Cardiac muscle cell (in vitro differentiated cells and primary cell): Measurements from ENCODE around the gene CCDC78. TPM values are rescaled to one million over a fixed set of nuclear protein-coding genes. Genes with fewer than 3 reads are reported as not detected.
"Not testable (repeated sequence)": the region's sequence is repeated elsewhere in the genome, so short reads cannot be mapped to it uniquely, and the experiment has no call there.

Source experiments
- DNase-seq, 2 donors: peaks; one replicate each; pipeline versions ENCODE4 v3.0.0 to v3.0.0-alpha.2; 2010 to 2017; ENCODE audit warnings: low read depth in 1 of 2, low spot score in 1 of 2
- H3K27ac ChIP-seq: fragments of 200-600 bp; sonication (generic); 2 replicates; pipeline ENCODE4 v1.5.1; 2016
- H3K27me3 ChIP-seq: fragments of 200-600 bp; sonication (generic); 2 replicates; pipeline ENCODE4 v1.6.0; 2016; ENCODE audit warnings: control low read depth
- H3K36me3 ChIP-seq: fragments of 200-600 bp; sonication (generic); 2 replicates; pipeline ENCODE4 v1.5.1; 2016; ENCODE audit warnings: control low read depth
- H3K4me1 ChIP-seq: fragments of 200-600 bp; sonication (generic); 2 replicates; pipeline ENCODE4 v1.8.1; 2017; ENCODE audit warnings: low read depth, mild to moderate bottlenecking, mixed run types
- H3K4me3 ChIP-seq: fragments of 200-600 bp; sonication (generic); 2 replicates; pipeline ENCODE4 v1.5.1; 2016; ENCODE audit warnings: mild to moderate bottlenecking
- H3K9me3 ChIP-seq: fragments of 200-600 bp; sonication (generic); 2 replicates; pipeline ENCODE4 v1.5.1; 2017; ENCODE audit warnings: low read depth, mild to moderate bottlenecking, control low read depth
- CTCF ChIP-seq: IDR thresholded peaks from 2 replicates; pipeline ENCODE4 v1.5.1; 2012; ENCODE audit warnings: low read depth, mild to moderate bottlenecking, low read length
- polyA plus RNA-seq: library from polyadenylated mRNA; unstranded; fragments of >200 nt; fragmentation: Nextera tagmentation; extraction: Ambion mirVana; gene quantifications from 2 replicates; pipeline ENCODE4 v1.2.1, GENCODE V29; 2016
- total RNA-seq: library from RNA; depleted of rRNA; stranded (reverse); fragments of >200 nt; gene quantifications from 2 replicates; pipeline ENCODE4 v1.2.3, GENCODE V29; 2016

The CCDC78 gene
- total and polyA plus RNA-seq, 2 experiments from 2014 or later: 4.2 to 16.5 TPM

- TF ChIP-seq CTCF: no peak
- Histone ChIP-seq H3K36me3 (no peaks in the 10 kb centered on the region), H3K4me3 (no peak overlapping the region), H3K4me1 (peaks cover 21% of the 10 kb centered on the region), H3K27ac (no peak overlapping the region), H3K9me3 (no peaks in the 10 kb centered on the region), H3K27me3 (peaks cover 3% of the 10 kb centered on the region)
- no peak for DNase-seq
These were observed 12.2 kb downstream of the CCDC78 start for GRCh38 chr16:714079-714478.

- H3K36me3 ChIP-seq, H3K27ac ChIP-seq, H3K9me3 ChIP-seq, H3K4me3 ChIP-seq: not testable (repeated sequence)
- peak; percentile 49 to 90 for DNase-seq
- peak; percentile 49 for TF ChIP-seq CTCF
- Histone ChIP-seq H3K27me3 (peaks cover 16% of the 10 kb centered on the region), H3K4me1 (peaks cover 20% of the 10 kb centered on the region)
These were observed 13.4 kb downstream of the CCDC78 start for GRCh38 chr16:712740-713250.

- H3K27ac ChIP-seq: no peak overlapping the region
- no peaks in the 10 kb centered on the region for H3K9me3 ChIP-seq
- TF ChIP-seq CTCF: peak; percentile 91
- peaks cover 20% of the 10 kb centered on the region for H3K4me1 ChIP-seq
- peaks cover 26% of the 10 kb centered on the region for H3K27me3 ChIP-seq
- DNase-seq: peak; percentile 77 to 86
- H3K36me3 ChIP-seq: no peaks in the 10 kb centered on the region
- no peak overlapping the region for H3K4me3 ChIP-seq
These were observed 14.5 kb downstream of the CCDC78 start for GRCh38 chr16:711548-712320.

DNA sequence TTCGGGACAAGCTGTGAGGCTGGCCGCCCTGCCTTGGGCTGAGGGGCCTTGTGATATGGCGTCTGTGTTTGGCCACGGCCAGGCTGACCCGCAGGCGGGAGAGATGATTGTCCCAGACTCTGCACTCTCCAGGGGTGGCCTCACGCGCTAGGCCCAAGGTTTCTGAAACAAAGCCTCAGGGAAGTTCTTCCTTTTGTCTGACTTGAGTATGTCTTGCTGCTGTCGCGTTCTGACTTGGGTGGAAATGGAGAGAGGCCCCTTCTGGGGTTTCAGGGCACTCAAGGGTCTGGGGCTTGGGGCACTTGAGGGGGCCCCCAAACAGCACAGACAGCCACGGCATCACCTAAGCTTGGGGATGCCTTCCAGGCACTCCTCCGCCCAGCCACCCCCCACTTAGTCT is 15.2 kb downstream of the CCDC78 start:
- Histone ChIP-seq H3K36me3 (no peaks in the 10 kb centered on the region), H3K4me3 (no peak overlapping the region), H3K4me1 (peaks cover 16% of the 10 kb centered on the region), H3K9me3 (no peaks in the 10 kb centered on the region), H3K27me3 (peaks cover 33% of the 10 kb centered on the region), H3K27ac (peak overlapping the region; percentile 53)
- no peak for TF ChIP-seq CTCF
- no peak for DNase-seq

GRCh38 chr16:710500-711075 is 15.7 kb downstream of the CCDC78 start:
- no peaks in the 10 kb centered on the region for H3K9me3 ChIP-seq
- no peaks in the 10 kb centered on the region for H3K36me3 ChIP-seq
- H3K27ac ChIP-seq: peak overlapping the region; percentile 53
- TF ChIP-seq CTCF: no peak
- no peak overlapping the region for H3K4me3 ChIP-seq
- DNase-seq: no peak
- peaks cover 37% of the 10 kb centered on the region for H3K27me3 ChIP-seq
- peaks cover 16% of the 10 kb centered on the region for H3K4me1 ChIP-seq
